M059J (cell line): ENCODE results near the gene CWC27. TPM values are rescaled to one million over a fixed set of nuclear protein-coding genes. Genes with fewer than 3 reads are reported as not detected.

Experiments
- DNase-seq: peaks from one replicate; pipeline ENCODE4 v3.0.0-alpha.2; 2012; ENCODE audit warnings: low read depth
- total RNA-seq: library from RNA; depleted of rRNA; stranded (reverse); fragments of >200 nt; shearing (Covaris generic); gene quantifications from 2 replicates; pipeline ENCODE4 v1.2.3, GENCODE V29; 2014; rRNA removed

Gene CWC27
- total RNA-seq, result 8.7 and 10.6 TPM in 2 replicates

GRCh38 chr5:64768358-64769312 is at the start of gene CWC27, which contains the start of gene SREK1IP1:
CWC27 (plus strand) TSS chr5:64768930; CDS start chr5:64769147, 217 bp downstream.
SREK1IP1 (minus strand) TSS chr5:64768691; CDS start chr5:64768517, 174 bp downstream.
- peak; percentile 88 for DNase-seq

GRCh38 chr5:64722588-64722987 is 46.1 kb upstream of the CWC27 start:
- DNase-seq, result no peak

- DNase-seq, result no peak
Observed at GRCh38 chr5:64727150-64727549, 41.6 kb upstream of the CWC27 start.

- no peak for DNase-seq
Observed at GRCh38 chr5:64742411-64742810, 26.3 kb upstream of the CWC27 start.

- no peak for DNase-seq
Observed at GRCh38 chr5:64742821-64743220, 25.9 kb upstream of the CWC27 start.

- DNase-seq, result no peak
Observed at GRCh38 chr5:64744914-64745313, 23.8 kb upstream of the CWC27 start.

GRCh38 chr5:64746446-64746845 is 22.3 kb upstream of the CWC27 start:
- peak; percentile 54 for DNase-seq

- DNase-seq, result no peak
Observed at GRCh38 chr5:64749385-64749784, 19.3 kb upstream of the CWC27 start.

- DNase-seq, result no peak
Observed at GRCh38 chr5:64754066-64754465, 14.7 kb upstream of the CWC27 start.

GRCh38 chr5:64758901-64759300 is 9.8 kb upstream of the CWC27 start:
- no peak for DNase-seq

- DNase-seq, result no peak
Observed at GRCh38 chr5:64759960-64760660, 8.6 kb upstream of the CWC27 start.

- DNase-seq, result no peak
Observed at GRCh38 chr5:64763948-64764503, 4.7 kb upstream of the CWC27 start.

- peak; percentile 29 for DNase-seq
Observed at GRCh38 chr5:64765804-64766504, 2.8 kb upstream of the CWC27 start.

GRCh38 chr5:64766941-64767340 is 1.8 kb upstream of the CWC27 start:
- DNase-seq, result no peak

GRCh38 chr5:64767959-64768357 is 772 bp upstream of the CWC27 start:
- peak; percentile 15 for DNase-seq

GRCh38 chr5:64769855-64770254 is 1.1 kb downstream of the CWC27 start:
- DNase-seq, result no peak

GRCh38 chr5:64771736-64772135 is 3.0 kb downstream of the CWC27 start:
- DNase-seq, result no peak

- DNase-seq, result no peak
Observed at GRCh38 chr5:64773533-64773932, 4.8 kb downstream of the CWC27 start.

- DNase-seq, result no peak
Observed at GRCh38 chr5:64775291-64775690, 6.6 kb downstream of the CWC27 start.

GRCh38 chr5:64784451-64785025 is 15.8 kb downstream of the CWC27 start:
- DNase-seq, result peak; percentile 69

- DNase-seq, result no peak
Observed at GRCh38 chr5:64786372-64786771, 17.6 kb downstream of the CWC27 start.
